Esophagus squamous epithelium (tissue), 4 donors: ENCODE data around the gene SLC12A6.

Source experiments
- POLR2A ChIP-seq, 4 donors: fragments of 450-650 bp; IDR thresholded peaks; one replicate each; pipeline ENCODE4 v1.6.1; 2017; ENCODE audit warnings: antibody characterized with exemption in 4 of 4, mild to moderate bottlenecking in 4 of 4, moderate library complexity in 3 of 4
- TF ChIP-seq, protein P1 (sequence below), 6 experiments: fragments of 450-650 bp in 4 of 6; fragments of 200-600 bp in 2 of 6; sonication (generic) in 2 of 6; IDR thresholded peaks; one replicate each; pipeline ENCODE4 v1.5.1; 2016 to 2019; ENCODE audit warnings: antibody characterized with exemption in 6 of 6, mild to moderate bottlenecking in 4 of 6, moderate library complexity in 4 of 6

DNA sequence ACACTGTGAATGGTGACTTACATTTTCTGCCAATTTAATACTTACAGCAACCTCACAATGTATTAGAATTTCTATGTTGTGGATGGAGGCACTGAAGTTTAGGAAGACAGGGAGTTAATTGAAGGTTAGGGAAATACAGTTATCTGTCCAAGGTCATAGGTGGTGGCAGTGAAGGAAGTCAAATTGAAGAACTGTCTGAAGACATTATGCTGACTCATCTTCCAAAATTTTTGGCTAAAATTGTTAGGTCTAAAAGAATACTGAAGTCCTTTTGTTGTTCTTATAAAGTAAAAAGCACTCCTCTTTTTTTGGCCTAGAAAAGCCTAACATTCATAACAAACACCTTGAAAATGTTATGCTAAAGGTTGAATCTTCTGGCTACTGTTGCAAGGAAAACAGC is 85.0 kb downstream of the SLC12A6 start:
- TF ChIP-seq, protein P1, sequence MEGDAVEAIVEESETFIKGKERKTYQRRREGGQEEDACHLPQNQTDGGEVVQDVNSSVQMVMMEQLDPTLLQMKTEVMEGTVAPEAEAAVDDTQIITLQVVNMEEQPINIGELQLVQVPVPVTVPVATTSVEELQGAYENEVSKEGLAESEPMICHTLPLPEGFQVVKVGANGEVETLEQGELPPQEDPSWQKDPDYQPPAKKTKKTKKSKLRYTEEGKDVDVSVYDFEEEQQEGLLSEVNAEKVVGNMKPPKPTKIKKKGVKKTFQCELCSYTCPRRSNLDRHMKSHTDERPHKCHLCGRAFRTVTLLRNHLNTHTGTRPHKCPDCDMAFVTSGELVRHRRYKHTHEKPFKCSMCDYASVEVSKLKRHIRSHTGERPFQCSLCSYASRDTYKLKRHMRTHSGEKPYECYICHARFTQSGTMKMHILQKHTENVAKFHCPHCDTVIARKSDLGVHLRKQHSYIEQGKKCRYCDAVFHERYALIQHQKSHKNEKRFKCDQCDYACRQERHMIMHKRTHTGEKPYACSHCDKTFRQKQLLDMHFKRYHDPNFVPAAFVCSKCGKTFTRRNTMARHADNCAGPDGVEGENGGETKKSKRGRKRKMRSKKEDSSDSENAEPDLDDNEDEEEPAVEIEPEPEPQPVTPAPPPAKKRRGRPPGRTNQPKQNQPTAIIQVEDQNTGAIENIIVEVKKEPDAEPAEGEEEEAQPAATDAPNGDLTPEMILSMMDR (IDR thresholded peaks at IDR 0.05) = no peak
- TF ChIP-seq POLR2A (IDR thresholded peaks at IDR 0.05) = no peak
